Measurements from ENCODE around the gene TGFBR3. TPM values are rescaled to one million over a fixed set of nuclear protein-coding genes. Genes with fewer than 3 reads are reported as not detected.

The TGFBR3 gene
- polyA plus RNA-seq, 1 donor (not counting 4 experiments of a cell fraction or from before 2014, with no cell fraction given): 1.2 TPM

- DNase-seq (ENCODE audit: low read depth, low spot score): no peak
- Histone ChIP-seq H2AFZ (ENCODE audit: control insufficient read depth, low read length) (no peak overlapping the region), H3K9me3 (ENCODE audit: control insufficient read depth, low read depth, low read length) (no peaks in the 10 kb centered on the region), H4K20me1 (ENCODE audit: control insufficient read depth, extremely low read depth, insufficient read depth, low read length) (no peaks in the 10 kb centered on the region), H3K9ac (ENCODE audit: control insufficient read depth, extremely low read depth, insufficient read depth, low read length) (no peak overlapping the region), H3K27ac (ENCODE audit: control insufficient read depth, insufficient read depth, low read length) (no peak overlapping the region), H3K9me1 (ENCODE audit: control insufficient read depth, extremely low read depth, insufficient read depth, low read length) (no peaks in the 10 kb centered on the region), H3K79me2 (ENCODE audit: control insufficient read depth, insufficient read depth, low read length) (no peaks in the 10 kb centered on the region), H3K4me2 (ENCODE audit: control insufficient read depth, extremely low read depth, insufficient read depth, low read depth, low read length) (no peak overlapping the region), H3K4me1 (ENCODE audit: control insufficient read depth, extremely low read depth, insufficient read depth, low read length) (no peaks in the 10 kb centered on the region), H3K4me3 (ENCODE audit: control insufficient read depth in 2 of 3, extremely low read depth in 1 of 3, insufficient read depth in 2 of 3, low read depth in 1 of 3, low read length in 3 of 3) (no peak overlapping the region), H3K36me3 (ENCODE audit: control insufficient read depth in 2 of 2, extremely low read depth in 1 of 2, insufficient read depth in 2 of 2, low read length in 2 of 2) (no peaks in the 10 kb centered on the region), H3K27me3 (ENCODE audit: control insufficient read depth, extremely low read depth, insufficient read depth, low read length) (no peaks in the 10 kb centered on the region)
- TF ChIP-seq EZH2 (IDR thresholded peaks at IDR 0.05; ENCODE audit: low read length) (no peak), CTCF (optimal IDR thresholded peaks at IDR 0.05 in 1 of 3, IDR thresholded peaks at IDR 0.05 in 1 of 3, conservative IDR thresholded peaks at IDR 0.05 in 1 of 3; ENCODE audit: extremely low read depth in 1 of 3, insufficient read depth in 2 of 3, low read length in 3 of 3) (peak in 1 of 3 experiments; percentile 10)
- FAIRE-seq: no peak
- dilution Hi-C loops (cut with MboI; ENCODE audit: extremely low pct_ligation_motif_present, low sequenced_read_pairs): no loop called here
These were observed 185.6 kb downstream of the TGFBR3 start for GRCh38 chr1:91700332-91700731.

GRCh38 chr1:91699339-91699974 lies 186.5 kb downstream of the TGFBR3 start:
- FAIRE-seq (no peak), DNase-seq (ENCODE audit: low read depth, low spot score) (no peak)
- Histone ChIP-seq H3K4me3 (ENCODE audit: control insufficient read depth in 2 of 3, extremely low read depth in 1 of 3, insufficient read depth in 2 of 3, low read depth in 1 of 3, low read length in 3 of 3) (no peak overlapping the region), H3K9me3 (ENCODE audit: control insufficient read depth, low read depth, low read length) (no peaks in the 10 kb centered on the region), H3K36me3 (ENCODE audit: control insufficient read depth in 2 of 2, extremely low read depth in 1 of 2, insufficient read depth in 2 of 2, low read length in 2 of 2) (no peaks in the 10 kb centered on the region), H3K9ac (ENCODE audit: control insufficient read depth, extremely low read depth, insufficient read depth, low read length) (no peak overlapping the region), H2AFZ (ENCODE audit: control insufficient read depth, low read length) (no peak overlapping the region), H3K79me2 (ENCODE audit: control insufficient read depth, insufficient read depth, low read length) (no peaks in the 10 kb centered on the region), H3K27ac (ENCODE audit: control insufficient read depth, insufficient read depth, low read length) (no peak overlapping the region), H3K27me3 (ENCODE audit: control insufficient read depth, extremely low read depth, insufficient read depth, low read length) (no peaks in the 10 kb centered on the region), H3K4me1 (ENCODE audit: control insufficient read depth, extremely low read depth, insufficient read depth, low read length) (no peaks in the 10 kb centered on the region), H3K4me2 (ENCODE audit: control insufficient read depth, extremely low read depth, insufficient read depth, low read depth, low read length) (no peak overlapping the region), H4K20me1 (ENCODE audit: control insufficient read depth, extremely low read depth, insufficient read depth, low read length) (no peaks in the 10 kb centered on the region), H3K9me1 (ENCODE audit: control insufficient read depth, extremely low read depth, insufficient read depth, low read length) (no peaks in the 10 kb centered on the region)
- TF ChIP-seq CTCF (optimal IDR thresholded peaks at IDR 0.05 in 1 of 3, IDR thresholded peaks at IDR 0.05 in 1 of 3, conservative IDR thresholded peaks at IDR 0.05 in 1 of 3; ENCODE audit: extremely low read depth in 1 of 3, insufficient read depth in 2 of 3, low read length in 3 of 3) (no peak), EZH2 (IDR thresholded peaks at IDR 0.05; ENCODE audit: low read length) (no peak)
- dilution Hi-C loops (cut with MboI; ENCODE audit: extremely low pct_ligation_motif_present, low sequenced_read_pairs): no loop called here

Data from keratinocyte (primary cell).